HEK293T (cell line): ENCODE data around the gene VAT1L.

ENCODE experiments used
- CTCF ChIA-PET: fragments of 350-600 bp; formaldehyde crosslinking; extraction: SDS; loops from one replicate; lab custom pipeline; 2021; ENCODE audit warnings: antibody characterized with exemption, inconsistent platforms; lab: Yijun Ruan, JAX
- POLR2A ChIA-PET: fragments of 350-600 bp; formaldehyde crosslinking; extraction: SDS; loops from one replicate; lab custom pipeline; 2020; ENCODE audit warnings: antibody characterized with exemption, inconsistent platforms; lab: Yijun Ruan, JAX
- DNase-seq: peaks from one replicate; pipeline ENCODE4 v3.0.0; 2012; ENCODE audit warnings: mixed read lengths; ENCODE audit errors: extremely low spot score
- ARNT ChIP-seq: fragments of 450-650 bp; IDR thresholded peaks from 2 replicates; pipeline ENCODE4 v1.6.1; 2017; ENCODE audit warnings: mild to moderate bottlenecking
- BHLHE40 ChIP-seq: fragments of 450-650 bp; IDR thresholded peaks from 2 replicates; pipeline ENCODE4 v1.6.1; 2016; ENCODE audit warnings: mild to moderate bottlenecking, moderate library complexity, borderline replicate concordance
- CTBP1 ChIP-seq: fragments of 450-650 bp; IDR thresholded peaks from 2 replicates; pipeline ENCODE4 v1.6.1; 2016; ENCODE audit warnings: borderline replicate concordance
- ELF4 ChIP-seq: fragments of 450-650 bp; IDR thresholded peaks from 2 replicates; pipeline ENCODE4 v1.6.1; 2017; ENCODE audit warnings: antibody characterized with exemption
- FOXA1 ChIP-seq: fragments of 450-650 bp; IDR thresholded peaks from 2 replicates; pipeline ENCODE4 v1.6.1; 2016; ENCODE audit warnings: mild to moderate bottlenecking
- FOXK2 ChIP-seq: fragments of 450-650 bp; IDR thresholded peaks from 2 replicates; pipeline ENCODE4 v1.6.1; 2016; ENCODE audit warnings: mild to moderate bottlenecking
- FOXM1 ChIP-seq: fragments of 450-650 bp; IDR thresholded peaks from 2 replicates; pipeline ENCODE4 v1.6.1; 2017; ENCODE audit warnings: mild to moderate bottlenecking, borderline replicate concordance
- HDGF ChIP-seq: fragments of 450-650 bp; IDR thresholded peaks from 2 replicates; pipeline ENCODE4 v1.6.1; 2017; ENCODE audit warnings: antibody characterized with exemption, borderline replicate concordance
- L3MBTL2 ChIP-seq: fragments of 450-650 bp; conservative IDR thresholded peaks from 2 replicates; pipeline ENCODE4 v1.6.1; 2016; ENCODE audit warnings: mild to moderate bottlenecking
- LEF1 ChIP-seq: fragments of 450-650 bp; IDR thresholded peaks from 2 replicates; pipeline ENCODE4 v1.6.1; 2017; ENCODE audit warnings: mild to moderate bottlenecking, borderline replicate concordance
- NFRKB ChIP-seq: fragments of 450-650 bp; IDR thresholded peaks from 2 replicates; pipeline ENCODE4 v1.6.1; 2016; ENCODE audit warnings: mild to moderate bottlenecking, moderate library complexity
- SP1 ChIP-seq: fragments of 450-650 bp; IDR thresholded peaks from 2 replicates; pipeline ENCODE4 v1.6.1; 2017
- SUZ12 ChIP-seq: fragments of 450-650 bp; IDR thresholded peaks from 2 replicates; pipeline ENCODE4 v1.6.1; 2016; ENCODE audit warnings: mild to moderate bottlenecking
- TARDBP ChIP-seq: fragments of 450-650 bp; IDR thresholded peaks from 2 replicates; pipeline ENCODE4 v1.6.1; 2016
- ZNF384 ChIP-seq: fragments of 450-650 bp; IDR thresholded peaks from 2 replicates; pipeline ENCODE4 v1.6.1; 2016
- TF ChIP-seq, protein P1 (sequence below): fragments of 450-650 bp; IDR thresholded peaks from 2 replicates; pipeline ENCODE4 v1.6.1; 2016

VAT1L gene

DNA sequence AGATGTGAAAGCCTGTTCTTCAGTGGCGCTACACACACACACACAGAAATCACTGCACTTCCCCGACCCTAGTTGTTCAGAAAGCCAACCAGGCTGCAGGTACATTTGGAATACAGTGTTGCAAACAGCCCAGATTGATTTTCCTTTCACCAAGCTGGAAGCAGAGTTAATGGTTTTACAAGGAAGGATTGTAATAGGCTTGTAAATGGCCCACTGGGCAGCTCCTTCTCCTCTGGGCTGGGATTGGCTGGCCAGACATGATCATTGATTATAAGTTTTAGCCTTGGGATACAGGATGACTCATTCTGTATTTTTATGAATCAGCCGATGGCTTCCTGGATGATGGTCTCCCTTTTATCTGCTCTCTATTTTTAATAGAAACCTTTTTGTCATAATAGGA, 2.5 kb downstream of the VAT1L start:
- no peak for DNase-seq
- TF ChIP-seq FOXM1 (no peak), HDGF (no peak), ELF4 (no peak), NFRKB (no peak), BHLHE40 (no peak)
- ChIA-PET POLR2A (no interaction called here), CTCF (no interaction called here)

DNA sequence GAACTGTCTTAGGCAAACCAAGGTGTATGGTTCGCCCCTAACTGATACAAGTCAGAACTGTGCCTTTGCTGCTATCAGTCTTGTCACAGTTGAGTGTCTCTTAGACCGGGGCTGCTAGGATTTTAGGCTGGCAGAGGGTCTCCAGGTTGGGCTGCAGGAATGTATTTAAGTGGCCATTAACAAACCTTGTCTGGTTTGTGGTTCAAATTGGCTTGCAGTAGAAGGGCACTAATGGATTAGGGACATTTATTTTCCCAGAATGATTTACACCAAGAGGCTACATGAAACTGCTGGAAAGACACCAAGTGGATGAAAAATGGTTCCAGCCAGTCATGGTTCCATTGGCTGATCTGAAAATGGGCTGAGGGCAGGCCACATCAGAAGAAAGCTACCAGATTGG, 5.1 kb downstream of the VAT1L start:
- DNase-seq: no peak
- ChIA-PET POLR2A (no interaction called here), CTCF (no interaction called here)
- TF ChIP-seq NFRKB (no peak), HDGF (no peak), ELF4 (no peak), SUZ12 (no peak), SP1 (no peak), LEF1 (no peak), FOXM1 (no peak), TARDBP (no peak), ARNT (no peak), FOXA1 (no peak)
- TF ChIP-seq, protein P1, sequence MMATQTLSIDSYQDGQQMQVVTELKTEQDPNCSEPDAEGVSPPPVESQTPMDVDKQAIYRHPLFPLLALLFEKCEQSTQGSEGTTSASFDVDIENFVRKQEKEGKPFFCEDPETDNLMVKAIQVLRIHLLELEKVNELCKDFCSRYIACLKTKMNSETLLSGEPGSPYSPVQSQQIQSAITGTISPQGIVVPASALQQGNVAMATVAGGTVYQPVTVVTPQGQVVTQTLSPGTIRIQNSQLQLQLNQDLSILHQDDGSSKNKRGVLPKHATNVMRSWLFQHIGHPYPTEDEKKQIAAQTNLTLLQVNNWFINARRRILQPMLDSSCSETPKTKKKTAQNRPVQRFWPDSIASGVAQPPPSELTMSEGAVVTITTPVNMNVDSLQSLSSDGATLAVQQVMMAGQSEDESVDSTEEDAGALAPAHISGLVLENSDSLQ: no peak

DNA sequence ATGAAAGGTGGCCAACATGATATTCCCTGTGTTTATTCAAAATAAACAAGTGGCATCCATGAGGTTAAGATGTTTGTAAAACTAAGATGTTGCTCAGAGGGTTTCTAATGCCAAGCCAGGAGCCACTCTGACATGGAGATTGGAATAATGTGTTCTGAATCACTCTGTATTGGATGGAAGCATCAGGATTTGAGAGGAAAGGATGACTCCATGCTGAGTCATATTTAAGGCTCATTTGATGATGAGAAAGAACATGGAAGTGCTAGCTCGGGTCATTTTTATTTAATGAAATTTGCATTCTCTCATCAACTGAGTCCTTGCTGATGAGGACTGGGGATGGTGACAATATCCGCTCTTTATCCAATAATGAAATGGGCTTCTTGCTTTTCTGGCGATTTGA, 6.2 kb downstream of the VAT1L start:
- TF ChIP-seq, protein P1: no peak
- TF ChIP-seq SP1: no peak
- TF ChIP-seq ELF4: no peak
- TF ChIP-seq FOXK2: no peak
- no peak for TF ChIP-seq CTBP1
- no peak for TF ChIP-seq BHLHE40
- no peak for TF ChIP-seq L3MBTL2
- TF ChIP-seq NFRKB: no peak
- no peak for TF ChIP-seq LEF1
- TF ChIP-seq FOXA1: no peak
- no peak for TF ChIP-seq ZNF384
- TF ChIP-seq ARNT: no peak
- no peak for TF ChIP-seq TARDBP
- no peak for TF ChIP-seq FOXM1
- TF ChIP-seq HDGF: no peak
- TF ChIP-seq SUZ12: no peak
- ChIA-PET CTCF (no interaction called here), POLR2A (no interaction called here)
- DNase-seq: no peak

DNA sequence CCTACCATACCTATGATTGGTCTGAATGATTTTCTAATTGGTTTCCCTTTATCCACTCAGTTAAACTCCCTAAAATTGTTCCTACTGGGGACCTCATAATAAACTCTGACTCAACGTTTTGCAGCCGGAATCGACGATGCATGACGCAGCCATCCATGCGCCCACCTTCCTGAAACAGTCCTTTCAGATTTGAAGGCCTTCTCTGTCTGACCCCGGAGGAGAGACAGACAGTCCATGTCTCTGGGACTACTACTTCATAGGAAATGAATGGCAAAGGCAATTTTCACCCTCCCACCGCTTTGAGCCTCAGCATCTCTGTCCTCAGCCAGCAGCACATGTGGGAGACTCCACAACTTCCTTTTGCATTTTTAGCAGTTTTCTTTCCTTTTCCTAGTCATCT, 13.5 kb downstream of the VAT1L start:
- TF ChIP-seq FOXK2 (no peak), NFRKB (no peak), HDGF (no peak), FOXM1 (no peak), SP1 (no peak)
- ChIA-PET CTCF (no interaction called here), POLR2A (interaction anchor here (0.8 kb wide), 1 partner anchor 80 kb away, joined by 3 read pairs; the partner anchor contains the start of gene NUDT7)
- no peak for DNase-seq

DNA sequence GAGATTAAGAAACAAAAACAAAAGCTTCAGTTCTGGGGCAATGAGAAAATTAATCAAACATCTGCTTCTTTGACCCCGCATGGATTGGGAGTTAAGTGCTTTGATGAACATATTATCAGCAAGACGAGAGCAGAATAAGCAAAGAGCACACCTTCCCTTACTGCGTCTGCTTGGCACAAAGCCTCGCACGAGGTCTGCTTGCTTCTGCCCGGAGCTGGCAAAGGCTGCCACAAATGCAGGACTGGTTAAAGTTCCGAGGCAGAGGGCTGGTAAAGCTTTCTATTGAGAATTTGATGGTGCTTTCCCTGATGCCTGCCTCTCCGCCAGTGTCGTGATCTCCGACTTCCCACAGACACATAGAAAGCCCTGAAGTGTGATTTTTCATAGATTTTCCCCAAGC, 17.0 kb downstream of the VAT1L start:
- POLR2A ChIA-PET: no interaction called here
- CTCF ChIA-PET: interaction anchor here (0.6 kb wide), 1 partner anchor 99 kb away, joined by 3 read pairs; no protein-coding TSS in a partner anchor
- TF ChIP-seq BHLHE40: no peak
- no peak for TF ChIP-seq L3MBTL2
- no peak for TF ChIP-seq CTBP1
- TF ChIP-seq, protein P1: no peak
- TF ChIP-seq SUZ12: no peak
- TF ChIP-seq FOXM1: no peak
- no peak for TF ChIP-seq ARNT
- no peak for TF ChIP-seq LEF1
- no peak for TF ChIP-seq SP1
- TF ChIP-seq TARDBP: no peak
- no peak for TF ChIP-seq NFRKB
- no peak for TF ChIP-seq FOXA1
- no peak for TF ChIP-seq HDGF
- no peak for TF ChIP-seq FOXK2
- no peak for TF ChIP-seq ELF4
- no peak for DNase-seq

DNA sequence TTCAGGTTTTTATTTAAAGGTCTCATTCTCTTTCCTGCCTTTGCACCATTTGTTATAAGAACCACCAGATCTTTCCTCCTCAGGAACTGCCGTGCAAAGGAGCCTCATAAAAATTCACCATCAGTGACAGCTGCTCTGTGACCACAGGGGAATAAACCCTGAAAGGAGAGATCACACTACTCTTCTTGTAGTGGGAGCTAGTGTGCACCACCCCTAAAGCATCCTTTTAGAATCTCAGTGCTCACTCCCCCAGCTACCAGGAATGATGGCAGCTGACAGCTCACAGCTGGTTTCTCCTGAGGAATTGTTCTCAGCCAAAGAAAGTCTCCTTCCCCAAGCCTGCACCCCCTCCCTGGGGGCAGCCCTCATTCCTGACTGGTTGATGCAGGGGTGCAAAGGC, 18.7 kb downstream of the VAT1L start:
- no peak for TF ChIP-seq HDGF
- TF ChIP-seq TARDBP: no peak
- no peak for TF ChIP-seq FOXM1
- TF ChIP-seq ELF4: no peak
- TF ChIP-seq FOXA1: no peak
- no peak for TF ChIP-seq BHLHE40
- TF ChIP-seq SUZ12: no peak
- TF ChIP-seq ARNT: no peak
- TF ChIP-seq LEF1: no peak
- TF ChIP-seq CTBP1: no peak
- no peak for TF ChIP-seq ZNF384
- no peak for TF ChIP-seq NFRKB
- no peak for TF ChIP-seq FOXK2
- TF ChIP-seq, protein P1: no peak
- TF ChIP-seq L3MBTL2: no peak
- no peak for TF ChIP-seq SP1
- no peak for DNase-seq
- POLR2A ChIA-PET: no interaction called here
- CTCF ChIA-PET: no interaction called here
